ENCODE measurements around the gene HOXA2. TPM values are rescaled to one million over a fixed set of nuclear protein-coding genes. Genes with fewer than 3 reads are reported as not detected.

The HOXA2 gene
- total RNA-seq, 1 donor from 2014 or later = 17.9 TPM

- H3K27me3 Mint-ChIP-seq = no peaks in the 10 kb centered on the region
- H3K27ac Mint-ChIP-seq = no peak overlapping the region
- no peak for TF ChIP-seq CTCF (IDR thresholded peaks at IDR 0.05; ENCODE audit: unreplicated experiment)
- DNase-seq (ENCODE audit: low spot score, unreplicated experiment) = no peak
- H3K36me3 Mint-ChIP-seq (ENCODE audit: insufficient read depth) = no peaks in the 10 kb centered on the region
- no peak overlapping the region for H3K4me3 Mint-ChIP-seq (ENCODE audit: low read depth)
- H3K4me1 Mint-ChIP-seq (ENCODE audit: low read depth) = peaks cover 8% of the 10 kb centered on the region
- no peaks in the 10 kb centered on the region for H3K9me3 Mint-ChIP-seq (ENCODE audit: low read depth)
Measured at GRCh38 chr7:27065709-27066108, 36.8 kb downstream of the HOXA2 start.

GRCh38 chr7:27064661-27065060 is 37.8 kb downstream of the HOXA2 start:
- no peak for TF ChIP-seq CTCF (IDR thresholded peaks at IDR 0.05; ENCODE audit: unreplicated experiment)

GRCh38 chr7:27064159-27064558 is 38.3 kb downstream of the HOXA2 start:
- Mint-ChIP-seq H3K27me3 (no peaks in the 10 kb centered on the region), H3K4me3 (ENCODE audit: low read depth) (no peak overlapping the region), H3K27ac (no peak overlapping the region), H3K4me1 (ENCODE audit: low read depth) (peaks cover 13% of the 10 kb centered on the region), H3K9me3 (ENCODE audit: low read depth) (no peaks in the 10 kb centered on the region), H3K36me3 (ENCODE audit: insufficient read depth) (no peaks in the 10 kb centered on the region)
- TF ChIP-seq CTCF (IDR thresholded peaks at IDR 0.05; ENCODE audit: unreplicated experiment) = no peak
- no peak for DNase-seq (ENCODE audit: low spot score, unreplicated experiment)

More at GRCh38 chr7:27064661-27065060, 37.8 kb downstream of the HOXA2 start:
- Mint-ChIP-seq H3K4me3 (ENCODE audit: low read depth) (no peak overlapping the region), H3K36me3 (ENCODE audit: insufficient read depth) (no peaks in the 10 kb centered on the region), H3K27ac (peak overlapping the region; percentile 37), H3K9me3 (ENCODE audit: low read depth) (no peaks in the 10 kb centered on the region), H3K27me3 (no peaks in the 10 kb centered on the region), H3K4me1 (ENCODE audit: low read depth) (peaks cover 13% of the 10 kb centered on the region)
- no peak for DNase-seq (ENCODE audit: low spot score, unreplicated experiment)

GRCh38 chr7:27062946-27063345 is 39.5 kb downstream of the HOXA2 start:
- TF ChIP-seq CTCF (IDR thresholded peaks at IDR 0.05; ENCODE audit: unreplicated experiment) = no peak
- H3K4me1 Mint-ChIP-seq (ENCODE audit: low read depth) = peaks cover 8% of the 10 kb centered on the region
- no peak for DNase-seq (ENCODE audit: low spot score, unreplicated experiment)
- no peak overlapping the region for H3K4me3 Mint-ChIP-seq (ENCODE audit: low read depth)
- no peaks in the 10 kb centered on the region for H3K9me3 Mint-ChIP-seq (ENCODE audit: low read depth)
- no peaks in the 10 kb centered on the region for H3K27me3 Mint-ChIP-seq
- H3K27ac Mint-ChIP-seq = no peak overlapping the region
- H3K36me3 Mint-ChIP-seq (ENCODE audit: insufficient read depth) = no peaks in the 10 kb centered on the region

GRCh38 chr7:27053153-27053552 is 49.3 kb downstream of the HOXA2 start:
- no peaks in the 10 kb centered on the region for H3K9me3 Mint-ChIP-seq (ENCODE audit: low read depth)
- H3K4me1 Mint-ChIP-seq (ENCODE audit: low read depth) = peaks cover 1% of the 10 kb centered on the region
- H3K27ac Mint-ChIP-seq = no peak overlapping the region
- no peak for TF ChIP-seq CTCF (IDR thresholded peaks at IDR 0.05; ENCODE audit: unreplicated experiment)
- no peak overlapping the region for H3K4me3 Mint-ChIP-seq (ENCODE audit: low read depth)
- H3K36me3 Mint-ChIP-seq (ENCODE audit: insufficient read depth) = no peaks in the 10 kb centered on the region
- no peak for DNase-seq (ENCODE audit: low spot score, unreplicated experiment)
- no peaks in the 10 kb centered on the region for H3K27me3 Mint-ChIP-seq
